H1 (cell line): ENCODE results near the gene MATK. TPM values are rescaled to one million over a fixed set of nuclear protein-coding genes. Genes with fewer than 3 reads are reported as not detected.

Experiments
- ATF2 ChIP-seq: IDR thresholded peaks from 2 replicates; pipeline ENCODE4 v1.6.1; 2012; ENCODE audit warnings: low read length, inconsistent platforms
- polyA plus RNA-seq, 7 experiments: library from polyadenylated mRNA; depleted of rRNA in 3 of 7; stranded (reverse) in 5 of 7; unstranded in 2 of 7; fragments of >200 nt in 5 of 7; fragments of 200-250 nt in 2 of 7; gene quantifications; 1 replicate in 5 of 7; 2 replicates in 1 of 7; 4 replicates in 1 of 7; pipeline versions ENCODE4 v1.2.1 to v1.2.3, GENCODE V29; 2011 to 2013; ENCODE audit warnings: missing spikeins in 2 of 7, mixed read lengths in 2 of 7
- total RNA-seq: library from RNA; stranded (reverse); fragmentation: NEBNext Ultra II Directional; extraction: Animal tissue kit (Norgen Biotek cat#: 25700); gene quantifications from 2 replicates; pipeline ENCODE4 v1.2.1, GENCODE V29; 2021

Gene MATK
- total and polyA plus RNA-seq, 2 of the 8 experiments (the other 6 are each of a cell fraction or from before 2014, with no cell fraction given) = 20.5 to 21.4 TPM

- peak; percentile 86 for TF ChIP-seq ATF2
These were observed 23.4 kb downstream of the MATK start, which contains the start of gene MRPL54 (continued) for GRCh38 chr19:3762501-3763459.
